ENCODE data around the gene PDS5B. TPM values are rescaled to one million over a fixed set of nuclear protein-coding genes. Genes with fewer than 3 reads are reported as not detected.

The PDS5B gene
- total RNA-seq, 1 experiment from 2014 or later = 25.4 TPM

DNA sequence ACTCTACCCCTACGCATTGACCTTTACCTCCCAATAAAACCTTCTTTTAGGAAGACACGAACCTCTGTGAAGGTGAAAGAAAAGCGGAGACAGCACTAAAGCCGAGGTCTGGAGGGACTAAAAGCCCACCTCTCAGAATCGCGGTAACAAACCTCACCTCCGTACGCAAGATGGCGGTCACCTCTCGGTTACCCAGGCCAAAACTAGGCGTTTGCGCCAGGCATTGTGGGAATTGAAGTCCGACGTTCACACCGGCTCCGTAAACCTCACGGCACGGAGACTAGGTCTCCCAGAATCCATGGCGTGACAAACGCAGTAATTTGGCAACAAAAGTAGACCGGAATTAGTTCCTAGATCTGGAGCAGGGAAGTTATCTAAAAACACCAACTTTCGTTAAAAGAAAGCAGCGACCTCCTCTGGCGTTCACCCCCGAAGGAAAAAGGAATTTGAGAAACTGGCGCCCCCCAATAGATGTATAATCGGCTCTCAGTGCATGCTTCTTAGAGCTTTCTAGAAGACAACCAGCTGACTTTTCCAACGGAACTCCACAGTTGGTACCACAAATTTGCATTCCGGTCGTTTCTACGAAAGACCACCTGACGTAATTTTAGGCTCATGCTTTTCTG is 47.5 kb upstream of the PDS5B start, which contains the start of gene N4BP2L2:
TSS of gene N4BP2L2 (minus strand) at position 175 of the 626 bp plus-strand sequence. CDS start 1,768 bp downstream, outside the sequence.
- Mint-ChIP-seq H3K27me3 (ENCODE audit: insufficient read depth, unreplicated experiment) (no peaks in the 10 kb centered on the region), H3K4me1 (ENCODE audit: insufficient read depth, unreplicated experiment) (peaks cover 30% of the 10 kb centered on the region), H3K36me3 (ENCODE audit: insufficient read depth, unreplicated experiment) (peaks cover 35% of the 10 kb centered on the region), H3K9me3 (ENCODE audit: unreplicated experiment) (peaks cover 16% of the 10 kb centered on the region), H3K4me3 (ENCODE audit: unreplicated experiment) (peak within 1 kb of the TSS; percentile 98), H3K27ac (ENCODE audit: low read depth, unreplicated experiment) (peak within 1 kb of the TSS; percentile 100)
- POLR2A ChIA-PET = interaction anchor here (0.7 to 1.9 kb wide), 20 partner anchors 9 to 746 kb away, joined by 3 to 6 read pairs (median 3); partner anchors contain the start of genes BRCA2, STARD13 and ZAR1L
- BruUV-seq (replicated peaks) = no TSS peak
- CTCF ChIA-PET = interaction anchor here (0.7 to 1.9 kb wide), 7 partner anchors 8 to 628 kb away, joined by 3 to 5 read pairs (median 3); no protein-coding TSS in a partner anchor
- no peak for TF ChIP-seq CTCF (IDR thresholded peaks at IDR 0.05; ENCODE audit: unreplicated experiment)
- intact Hi-C loops (cut with micrococcal nuclease) = no loop called here
- DNase-seq (ENCODE audit: unreplicated experiment) = peak; percentile 98

DNA sequence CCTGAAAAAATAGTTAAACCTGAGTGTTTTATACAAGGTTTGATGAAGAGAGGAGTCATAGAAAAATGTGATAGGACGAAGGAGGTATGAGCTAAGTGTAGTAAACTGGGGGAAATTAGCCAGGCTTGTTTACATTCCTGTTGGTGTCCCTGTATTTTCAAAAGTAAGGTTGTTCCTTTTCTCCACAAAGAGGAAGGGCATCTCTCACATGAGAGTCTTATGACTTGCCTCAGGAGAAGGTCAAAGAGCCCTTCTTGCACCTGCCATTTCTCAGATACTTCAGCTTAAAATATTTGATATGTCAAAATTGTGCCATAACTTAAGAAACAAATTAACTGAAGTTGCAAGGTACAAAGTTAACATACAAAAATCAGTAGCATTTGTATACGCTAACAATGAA is 44.0 kb upstream of the PDS5B start:
- Mint-ChIP-seq H3K9me3 (ENCODE audit: unreplicated experiment) (no peaks in the 10 kb centered on the region), H3K27ac (ENCODE audit: low read depth, unreplicated experiment) (no peak overlapping the region), H3K4me1 (ENCODE audit: insufficient read depth, unreplicated experiment) (peaks cover 4% of the 10 kb centered on the region), H3K27me3 (ENCODE audit: insufficient read depth, unreplicated experiment) (no peaks in the 10 kb centered on the region), H3K36me3 (ENCODE audit: insufficient read depth, unreplicated experiment) (peaks cover 5% of the 10 kb centered on the region), H3K4me3 (ENCODE audit: unreplicated experiment) (no peak overlapping the region)
- CTCF ChIA-PET = interaction anchor here (0.5 to 1.3 kb wide), 5 partner anchors 38 to 1588 kb away, joined by 3 to 4 read pairs (median 3); no protein-coding TSS in a partner anchor
- no peak for DNase-seq (ENCODE audit: unreplicated experiment)
- intact Hi-C loops (cut with micrococcal nuclease) = no loop called here
- BruUV-seq (replicated peaks) = no TSS peak
- POLR2A ChIA-PET = interaction anchor here (1.1 kb wide), 1 partner anchor 9 kb away, joined by 3 read pairs; no protein-coding TSS in a partner anchor
- no peak for TF ChIP-seq CTCF (IDR thresholded peaks at IDR 0.05; ENCODE audit: unreplicated experiment)

GRCh38 chr13:32545083-32545482 is 41.2 kb upstream of the PDS5B start:
- H3K27me3 Mint-ChIP-seq (ENCODE audit: insufficient read depth, unreplicated experiment) = no peaks in the 10 kb centered on the region
- intact Hi-C loops (cut with micrococcal nuclease) = no loop called here
- no TSS peak for BruUV-seq (replicated peaks)
- DNase-seq (ENCODE audit: unreplicated experiment) = no peak
- H3K36me3 Mint-ChIP-seq (ENCODE audit: insufficient read depth, unreplicated experiment) = no peaks in the 10 kb centered on the region
- no peaks in the 10 kb centered on the region for H3K4me1 Mint-ChIP-seq (ENCODE audit: insufficient read depth, unreplicated experiment)
- no peak overlapping the region for H3K27ac Mint-ChIP-seq (ENCODE audit: low read depth, unreplicated experiment)
- no peak overlapping the region for H3K4me3 Mint-ChIP-seq (ENCODE audit: unreplicated experiment)
- POLR2A ChIA-PET = interaction anchor here (0.9 kb wide), 1 partner anchor 14 kb away, joined by 3 read pairs; no protein-coding TSS in a partner anchor
- TF ChIP-seq CTCF (IDR thresholded peaks at IDR 0.05; ENCODE audit: unreplicated experiment) = no peak
- CTCF ChIA-PET = interaction anchor here (0.6 to 3.0 kb wide), 2 partner anchors 15 to 36 kb away, joined by 3 to 10 read pairs; no protein-coding TSS in a partner anchor
- H3K9me3 Mint-ChIP-seq (ENCODE audit: unreplicated experiment) = no peaks in the 10 kb centered on the region

- DNase-seq (ENCODE audit: unreplicated experiment) = peak; percentile 26
- intact Hi-C loops (cut with micrococcal nuclease) = no loop called here
- no peak overlapping the region for H3K27ac Mint-ChIP-seq (ENCODE audit: low read depth, unreplicated experiment)
- ChIA-PET CTCF (no interaction called here), POLR2A (no interaction called here)
- H3K4me1 Mint-ChIP-seq (ENCODE audit: insufficient read depth, unreplicated experiment) = no peaks in the 10 kb centered on the region
- no peaks in the 10 kb centered on the region for H3K9me3 Mint-ChIP-seq (ENCODE audit: unreplicated experiment)
- no peaks in the 10 kb centered on the region for H3K27me3 Mint-ChIP-seq (ENCODE audit: insufficient read depth, unreplicated experiment)
- no peak overlapping the region for H3K4me3 Mint-ChIP-seq (ENCODE audit: unreplicated experiment)
- no peaks in the 10 kb centered on the region for H3K36me3 Mint-ChIP-seq (ENCODE audit: insufficient read depth, unreplicated experiment)
- no TSS peak for BruUV-seq (replicated peaks)
- TF ChIP-seq CTCF (IDR thresholded peaks at IDR 0.05; ENCODE audit: unreplicated experiment) = no peak
These were observed 37.4 kb upstream of the PDS5B start for GRCh38 chr13:32548837-32549236.
